Left ventricle myocardium inferior (tissue), 1 donor: ENCODE results near the gene ENO3. TPM values are rescaled to one million over a fixed set of nuclear protein-coding genes. Genes with fewer than 3 reads are reported as not detected.

Experiments used
- DNase-seq: peaks from one replicate; pipeline ENCODE4 v3.0.0-alpha.2; 2020
- H3K27ac ChIP-seq: fragments of 200-600 bp; replicated peaks from 2 replicates; pipeline ENCODE4 v1.8.0; 2021
- H3K27me3 ChIP-seq: fragments of 200-600 bp; 2 replicates; pipeline ENCODE4 v1.8.0; 2021; ENCODE audit warnings: low read depth
- H3K36me3 ChIP-seq: fragments of 200-600 bp; 2 replicates; pipeline ENCODE4 v1.8.0; 2021
- H3K4me1 ChIP-seq: fragments of 200-600 bp; 2 replicates; pipeline ENCODE4 v1.8.0; 2021
- H3K4me3 ChIP-seq: fragments of 200-600 bp; 2 replicates; pipeline ENCODE4 v1.8.0; 2021; ENCODE audit warnings: mild to moderate bottlenecking, moderate library complexity
- H3K9me3 ChIP-seq: fragments of 200-600 bp; replicated peaks from 2 replicates; pipeline ENCODE4 v1.8.0; 2021
- intact Hi-C: fragments of 100-400 bp; cut with micrococcal nuclease; formaldehyde crosslinking; loops from one replicate; pipeline ENCODE4 v1.11.0; 2022
- total RNA-seq: library from RNA; stranded (reverse); fragmentation: NEBNext Ultra II Directional; extraction: Animal tissue kit (Norgen Biotek cat#: 25700); gene quantifications from one replicate; pipeline ENCODE4 v1.2.1, GENCODE V29; 2021
- TF ChIP-seq, protein P1 (sequence below): fragments of 200-600 bp; IDR thresholded peaks from 2 replicates; pipeline ENCODE4 v1.8.0; 2021; ENCODE audit warnings: antibody characterized with exemption, mild to moderate bottlenecking, borderline replicate concordance
- donor health status: DM: no; HTN: yes; CAD: no; lungs with severe emphysema.

Gene ENO3
- total RNA-seq, 1 donor from 2014 or later, result 827 TPM

DNA sequence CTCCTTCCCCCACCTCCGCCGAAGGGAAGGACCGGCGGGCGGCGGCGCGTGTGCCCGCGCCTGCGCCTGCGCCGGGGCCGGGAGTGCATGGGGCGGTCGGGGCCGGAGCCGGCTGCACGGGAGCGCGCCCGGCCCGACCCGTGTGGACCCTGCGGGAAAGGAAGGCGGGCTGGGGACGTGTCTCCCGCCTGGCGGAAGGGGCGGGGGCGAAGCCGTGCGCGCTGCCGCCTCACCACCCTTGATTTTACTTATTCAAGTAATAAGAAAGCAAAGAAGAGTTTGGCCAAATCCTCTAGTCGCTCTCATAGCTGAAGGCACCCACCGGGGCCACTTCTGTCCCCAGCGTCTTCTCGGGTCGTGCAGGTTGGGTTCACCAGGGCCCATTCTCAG is 2.0 kb upstream of the ENO3 start:
- Histone ChIP-seq H3K4me3 (peak overlapping the region; percentile 99), H3K27ac (peak overlapping the region; percentile 100), H3K9me3 (no peaks in the 10 kb centered on the region), H3K4me1 (peaks cover 84% of the 10 kb centered on the region), H3K36me3 (peaks cover 29% of the 10 kb centered on the region), H3K27me3 (no peaks in the 10 kb centered on the region)
- peak; percentile 87 for DNase-seq
- intact Hi-C loops, result no loop called here
- TF ChIP-seq, protein P1, sequence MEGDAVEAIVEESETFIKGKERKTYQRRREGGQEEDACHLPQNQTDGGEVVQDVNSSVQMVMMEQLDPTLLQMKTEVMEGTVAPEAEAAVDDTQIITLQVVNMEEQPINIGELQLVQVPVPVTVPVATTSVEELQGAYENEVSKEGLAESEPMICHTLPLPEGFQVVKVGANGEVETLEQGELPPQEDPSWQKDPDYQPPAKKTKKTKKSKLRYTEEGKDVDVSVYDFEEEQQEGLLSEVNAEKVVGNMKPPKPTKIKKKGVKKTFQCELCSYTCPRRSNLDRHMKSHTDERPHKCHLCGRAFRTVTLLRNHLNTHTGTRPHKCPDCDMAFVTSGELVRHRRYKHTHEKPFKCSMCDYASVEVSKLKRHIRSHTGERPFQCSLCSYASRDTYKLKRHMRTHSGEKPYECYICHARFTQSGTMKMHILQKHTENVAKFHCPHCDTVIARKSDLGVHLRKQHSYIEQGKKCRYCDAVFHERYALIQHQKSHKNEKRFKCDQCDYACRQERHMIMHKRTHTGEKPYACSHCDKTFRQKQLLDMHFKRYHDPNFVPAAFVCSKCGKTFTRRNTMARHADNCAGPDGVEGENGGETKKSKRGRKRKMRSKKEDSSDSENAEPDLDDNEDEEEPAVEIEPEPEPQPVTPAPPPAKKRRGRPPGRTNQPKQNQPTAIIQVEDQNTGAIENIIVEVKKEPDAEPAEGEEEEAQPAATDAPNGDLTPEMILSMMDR, result no peak

DNA sequence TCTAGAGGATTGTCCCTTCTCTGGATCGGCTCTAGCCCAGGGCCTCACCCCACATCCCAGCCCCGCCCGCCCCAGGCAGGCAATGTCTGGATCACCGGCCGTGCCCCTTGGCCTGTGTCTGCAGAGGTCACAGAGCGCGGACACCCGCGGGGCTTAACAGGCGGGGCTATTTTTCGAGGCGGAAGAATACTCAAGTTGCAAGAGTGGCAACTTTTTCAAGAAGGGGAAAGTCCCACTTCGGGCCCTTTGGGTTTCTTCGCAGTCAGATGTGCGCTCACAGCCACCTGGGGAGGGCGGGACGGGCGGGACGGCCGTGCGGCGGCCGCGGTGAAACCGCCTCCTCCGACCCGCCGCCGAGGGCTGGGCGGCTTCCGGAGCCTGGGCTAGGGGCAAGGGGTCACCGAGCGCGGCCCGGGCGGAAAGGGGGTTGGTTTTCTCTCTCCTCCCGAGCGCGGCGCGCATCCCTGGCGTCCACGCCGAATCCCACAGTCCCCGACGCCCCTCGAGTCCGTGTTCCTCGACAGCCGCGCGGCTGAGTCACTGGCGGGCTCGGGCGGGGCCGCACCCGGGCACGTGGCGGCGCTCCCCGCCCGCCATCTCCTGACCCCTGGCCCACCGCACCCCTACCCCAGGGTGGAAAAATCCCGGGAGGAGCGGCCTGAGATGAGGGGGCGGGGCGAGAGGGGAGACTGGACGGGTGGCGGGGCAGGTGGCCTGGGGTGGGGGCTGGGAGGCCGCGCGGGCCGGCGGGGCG is 1.4 kb upstream of the ENO3 start:
- DNase-seq, result peak; percentile 75
- Histone ChIP-seq H3K27me3 (no peaks in the 10 kb centered on the region), H3K4me1 (peaks cover 79% of the 10 kb centered on the region), H3K27ac (peak overlapping the region; percentile 100), H3K4me3 (peak overlapping the region; percentile 99), H3K9me3 (no peaks in the 10 kb centered on the region), H3K36me3 (peaks cover 23% of the 10 kb centered on the region)
- TF ChIP-seq, protein P1, result no peak
- intact Hi-C loops, result no loop called here

- peak; percentile 78 for DNase-seq
- H3K27ac ChIP-seq, result peak overlapping the region; percentile 100
- intact Hi-C loops, result no loop called here
Measured at GRCh38 chr17:4950075-4950745, 709 bp upstream of the ENO3 start.

GRCh38 chr17:4951486-4951885 is 567 bp downstream of the ENO3 start:
- intact Hi-C loops, result no loop called here
- Histone ChIP-seq H3K36me3 (peaks cover 4% of the 10 kb centered on the region), H3K27ac (peak overlapping the region; percentile 100), H3K4me1 (peaks cover 59% of the 10 kb centered on the region), H3K4me3 (peak overlapping the region; percentile 99), H3K27me3 (no peaks in the 10 kb centered on the region), H3K9me3 (no peaks in the 10 kb centered on the region)
- DNase-seq, result no peak
- TF ChIP-seq, protein P1, result no peak

More at GRCh38 chr17:4950075-4950745, 709 bp upstream of the ENO3 start:
- no peaks in the 10 kb centered on the region for H3K27me3 ChIP-seq
- H3K36me3 ChIP-seq, result peaks cover 16% of the 10 kb centered on the region
- H3K4me3 ChIP-seq, result peak overlapping the region; percentile 99
- TF ChIP-seq, protein P1, result no peak
- peaks cover 72% of the 10 kb centered on the region for H3K4me1 ChIP-seq
- H3K9me3 ChIP-seq, result no peaks in the 10 kb centered on the region

DNA sequence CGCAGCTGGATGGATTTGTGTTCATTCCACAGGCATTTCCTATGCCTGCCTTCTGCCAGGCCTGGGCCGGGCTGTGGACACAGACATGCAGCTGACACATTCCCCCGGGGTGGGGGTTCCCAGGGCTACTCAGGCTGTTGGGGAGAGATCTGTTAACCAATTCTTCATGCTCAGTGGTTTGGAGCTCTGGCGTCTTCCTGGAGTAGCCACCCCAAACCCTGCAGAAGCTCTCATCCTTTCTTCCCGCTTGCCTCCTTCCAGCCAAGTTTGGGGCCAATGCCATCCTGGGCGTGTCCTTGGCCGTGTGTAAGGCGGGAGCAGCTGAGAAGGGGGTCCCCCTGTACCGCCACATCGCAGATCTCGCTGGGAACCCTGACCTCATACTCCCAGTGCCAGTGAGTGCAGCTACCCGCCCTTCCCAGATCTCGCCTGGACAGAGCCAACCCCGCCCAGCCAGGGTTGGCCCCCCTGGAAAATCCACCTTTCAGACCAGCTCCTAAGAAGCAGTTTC is 2.6 kb downstream of the ENO3 start:
- H3K36me3 ChIP-seq, result peaks cover 9% of the 10 kb centered on the region
- peaks cover 57% of the 10 kb centered on the region for H3K4me1 ChIP-seq
- intact Hi-C loops, result no loop called here
- H3K27ac ChIP-seq, result peak overlapping the region; percentile 100
- H3K27me3 ChIP-seq, result no peaks in the 10 kb centered on the region
- no peaks in the 10 kb centered on the region for H3K9me3 ChIP-seq
- no peak for DNase-seq
- TF ChIP-seq, protein P1, result no peak
- H3K4me3 ChIP-seq, result peak overlapping the region; percentile 99
